SK-N-SH treated with all-trans-retinoic acid at 6 μM for 48 hours (cell line): Measurements from ENCODE around the gene COL24A1.

Experiments used
- ATAC-seq: fragments of 200-7000 bp; cut with Tn5 transposase; 3 replicates; pipeline ENCODE4 v1.9.1; 2020; ENCODE audit warnings: mild to moderate bottlenecking, moderate library complexity
- ARNTL ChIP-seq: fragments of 450-650 bp; formaldehyde crosslinking; IDR thresholded peaks from 2 replicates; pipeline ENCODE4 v1.5.0; 2020; ENCODE audit warnings: low read depth, mild to moderate bottlenecking, moderate library complexity, borderline replicate concordance
- BACH2 ChIP-seq: fragments of 250-450 bp; sonication (Bioruptor Pico); IDR thresholded peaks from 2 replicates; pipeline ENCODE4 v1.9.0; 2021; ENCODE audit warnings: mild to moderate bottlenecking, borderline replicate concordance
- CSDC2 ChIP-seq: fragments of 250-450 bp; sonication (Bioruptor Pico); IDR thresholded peaks from 2 replicates; pipeline ENCODE4 v1.5.0; 2020; ENCODE audit warnings: mild to moderate bottlenecking, moderate library complexity
- ESRRG ChIP-seq: fragments of 250-450 bp; sonication (Bioruptor Pico); IDR thresholded peaks from 2 replicates; pipeline ENCODE4 v1.6.1; 2021; ENCODE audit warnings: mild to moderate bottlenecking
- GLIS3 ChIP-seq: fragments of 250-450 bp; sonication (Bioruptor Pico); IDR thresholded peaks from 2 replicates; pipeline ENCODE4 v1.5.0; 2020; ENCODE audit warnings: mild to moderate bottlenecking, moderate library complexity
- ISL1 ChIP-seq: fragments of 250-450 bp; sonication (Bioruptor Pico); IDR thresholded peaks from 2 replicates; pipeline ENCODE4 v2.1.2; 2022; ENCODE audit warnings: mild to moderate bottlenecking, moderate library complexity
- OSR1 ChIP-seq: fragments of 250-450 bp; sonication (Bioruptor Pico); IDR thresholded peaks from 2 replicates; pipeline ENCODE4 v1.8.0; 2022; ENCODE audit warnings: moderate library complexity, mild to moderate bottlenecking, inconsistent platforms
- PPARA ChIP-seq: fragments of 250-450 bp; sonication (Bioruptor Pico); IDR thresholded peaks from 2 replicates; pipeline ENCODE4 v1.5.0; 2020; ENCODE audit warnings: mild to moderate bottlenecking, borderline replicate concordance
- RARB ChIP-seq: fragments of 250-450 bp; sonication (Bioruptor Pico); IDR thresholded peaks from 2 replicates; pipeline ENCODE4 v1.8.0; 2021; ENCODE audit warnings: mild to moderate bottlenecking, moderate library complexity
- SNAI2 ChIP-seq: fragments of 250-450 bp; sonication (Bioruptor Pico); IDR thresholded peaks from 2 replicates; pipeline ENCODE4 v1.5.0; 2020; ENCODE audit warnings: mild to moderate bottlenecking, moderate library complexity
- TCF4 ChIP-seq: fragments of 250-450 bp; sonication (Bioruptor Pico); IDR thresholded peaks from 2 replicates; pipeline ENCODE4 v1.8.0; 2021; ENCODE audit warnings: mild to moderate bottlenecking, moderate library complexity, borderline replicate concordance
- TOX ChIP-seq: fragments of 250-450 bp; sonication (Bioruptor Pico); IDR thresholded peaks from 2 replicates; pipeline ENCODE4 v1.8.0; 2021; ENCODE audit warnings: mild to moderate bottlenecking, moderate library complexity, borderline replicate concordance
- ZC3H10 ChIP-seq: fragments of 250-450 bp; sonication (Bioruptor Pico); IDR thresholded peaks from 2 replicates; pipeline ENCODE4 v1.5.1; 2021; ENCODE audit warnings: mild to moderate bottlenecking, moderate library complexity
- ZFP3 ChIP-seq: fragments of 250-450 bp; sonication (Bioruptor Pico); IDR thresholded peaks from 2 replicates; pipeline ENCODE4 v1.5.0; 2020; ENCODE audit warnings: mild to moderate bottlenecking, moderate library complexity
- ZFP30 ChIP-seq: fragments of 450-650 bp; formaldehyde crosslinking; IDR thresholded peaks from 2 replicates; pipeline ENCODE4 v1.5.0; 2022; ENCODE audit warnings: mild to moderate bottlenecking, moderate library complexity
- ZNF565 ChIP-seq: fragments of 450-650 bp; formaldehyde crosslinking; conservative IDR thresholded peaks from 2 replicates; pipeline ENCODE4 v1.5.0; 2020; ENCODE audit warnings: low read depth, mild to moderate bottlenecking, moderate library complexity
- ZNF8 ChIP-seq: fragments of 450-650 bp; formaldehyde crosslinking; IDR thresholded peaks from 2 replicates; pipeline ENCODE4 v1.5.0; 2020; ENCODE audit warnings: mild to moderate bottlenecking, moderate library complexity
- TF ChIP-seq, protein P1 (sequence below): fragments of 250-450 bp; sonication (Bioruptor Pico); IDR thresholded peaks from 2 replicates; pipeline ENCODE4 v1.8.0; 2021; ENCODE audit warnings: low read depth, mild to moderate bottlenecking, moderate library complexity, borderline replicate concordance
- TF ChIP-seq, protein P2 (sequence below): fragments of 250-450 bp; sonication (Bioruptor Pico); IDR thresholded peaks from 2 replicates; pipeline ENCODE4 v1.5.1; 2020; ENCODE audit warnings: low read depth, mild to moderate bottlenecking, moderate library complexity
- TF ChIP-seq, protein P3 (sequence below): fragments of 250-450 bp; sonication (Bioruptor Pico); IDR thresholded peaks from 2 replicates; pipeline ENCODE4 v1.5.0; 2020; ENCODE audit warnings: mild to moderate bottlenecking, moderate library complexity
- TF ChIP-seq, protein P4 (sequence below): fragments of 250-450 bp; sonication (Bioruptor Pico); IDR thresholded peaks from 2 replicates; pipeline ENCODE4 v1.8.0; 2020; ENCODE audit warnings: mild to moderate bottlenecking, moderate library complexity, borderline replicate concordance

The COL24A1 gene

DNA sequence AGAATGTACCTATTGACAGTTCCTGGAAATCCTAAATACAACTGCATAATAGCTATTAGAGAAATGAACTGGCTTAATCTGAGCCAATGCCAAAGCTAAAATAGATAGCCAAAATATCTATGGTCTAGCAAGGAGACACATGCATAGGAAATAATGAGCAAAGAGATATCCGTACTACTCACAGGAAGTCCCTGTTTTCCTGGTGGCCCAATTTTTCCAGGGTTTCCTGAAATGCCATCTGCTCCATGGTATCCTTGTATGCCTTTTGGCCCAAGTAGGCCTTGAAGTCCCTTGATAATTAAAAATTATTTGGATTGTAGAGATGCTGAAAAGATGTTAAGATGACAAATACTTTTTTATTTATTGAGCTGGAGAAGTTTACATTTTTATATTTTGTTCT, 340.0 kb downstream of the COL24A1 start:
- TF ChIP-seq, protein P1, sequence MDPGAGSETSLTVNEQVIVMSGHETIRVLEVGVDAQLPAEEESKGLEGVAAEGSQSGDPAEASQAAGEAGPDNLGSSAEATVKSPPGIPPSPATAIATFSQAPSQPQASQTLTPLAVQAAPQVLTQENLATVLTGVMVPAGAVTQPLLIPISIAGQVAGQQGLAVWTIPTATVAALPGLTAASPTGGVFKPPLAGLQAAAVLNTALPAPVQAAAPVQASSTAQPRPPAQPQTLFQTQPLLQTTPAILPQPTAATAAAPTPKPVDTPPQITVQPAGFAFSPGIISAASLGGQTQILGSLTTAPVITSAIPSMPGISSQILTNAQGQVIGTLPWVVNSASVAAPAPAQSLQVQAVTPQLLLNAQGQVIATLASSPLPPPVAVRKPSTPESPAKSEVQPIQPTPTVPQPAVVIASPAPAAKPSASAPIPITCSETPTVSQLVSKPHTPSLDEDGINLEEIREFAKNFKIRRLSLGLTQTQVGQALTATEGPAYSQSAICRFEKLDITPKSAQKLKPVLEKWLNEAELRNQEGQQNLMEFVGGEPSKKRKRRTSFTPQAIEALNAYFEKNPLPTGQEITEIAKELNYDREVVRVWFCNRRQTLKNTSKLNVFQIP = no peak

DNA sequence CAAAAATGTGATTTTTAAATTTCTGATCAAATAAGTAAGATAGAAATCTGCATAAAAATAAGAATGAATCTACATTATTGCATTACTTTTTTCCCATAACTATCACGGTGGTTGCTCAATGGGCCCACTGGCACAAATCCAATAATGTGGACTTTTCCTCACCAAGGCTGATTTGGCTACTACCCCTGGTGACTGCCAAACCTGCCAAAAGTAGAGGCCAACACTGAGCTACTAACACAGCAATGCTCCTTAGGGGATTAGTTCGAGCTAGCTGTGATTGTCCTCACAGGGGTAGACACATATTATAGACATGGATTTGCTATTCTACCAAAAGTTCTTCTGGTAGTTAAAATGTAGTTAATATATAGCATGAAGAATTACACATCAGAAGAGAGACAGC, 340.7 kb downstream of the COL24A1 start:
- no peak for ATAC-seq
- TF ChIP-seq TOX (CRISPR knock-in tag) = no peak
- TF ChIP-seq ZNF565 = no peak
- no peak for TF ChIP-seq GLIS3 (CRISPR knock-in tag)
- no peak for TF ChIP-seq SNAI2 (CRISPR knock-in tag)
- TF ChIP-seq TCF4 (CRISPR knock-in tag) = no peak
- TF ChIP-seq, protein P2, sequence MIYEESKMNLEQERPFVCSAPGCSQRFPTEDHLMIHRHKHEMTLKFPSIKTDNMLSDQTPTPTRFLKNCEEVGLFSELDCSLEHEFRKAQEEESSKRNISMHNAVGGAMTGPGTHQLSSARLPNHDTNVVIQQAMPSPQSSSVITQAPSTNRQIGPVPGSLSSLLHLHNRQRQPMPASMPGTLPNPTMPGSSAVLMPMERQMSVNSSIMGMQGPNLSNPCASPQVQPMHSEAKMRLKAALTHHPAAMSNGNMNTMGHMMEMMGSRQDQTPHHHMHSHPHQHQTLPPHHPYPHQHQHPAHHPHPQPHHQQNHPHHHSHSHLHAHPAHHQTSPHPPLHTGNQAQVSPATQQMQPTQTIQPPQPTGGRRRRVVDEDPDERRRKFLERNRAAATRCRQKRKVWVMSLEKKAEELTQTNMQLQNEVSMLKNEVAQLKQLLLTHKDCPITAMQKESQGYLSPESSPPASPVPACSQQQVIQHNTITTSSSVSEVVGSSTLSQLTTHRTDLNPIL = no peak
- TF ChIP-seq ISL1 (CRISPR knock-in tag) = no peak
- no peak for TF ChIP-seq CSDC2 (CRISPR knock-in tag)
- TF ChIP-seq, protein P3, sequence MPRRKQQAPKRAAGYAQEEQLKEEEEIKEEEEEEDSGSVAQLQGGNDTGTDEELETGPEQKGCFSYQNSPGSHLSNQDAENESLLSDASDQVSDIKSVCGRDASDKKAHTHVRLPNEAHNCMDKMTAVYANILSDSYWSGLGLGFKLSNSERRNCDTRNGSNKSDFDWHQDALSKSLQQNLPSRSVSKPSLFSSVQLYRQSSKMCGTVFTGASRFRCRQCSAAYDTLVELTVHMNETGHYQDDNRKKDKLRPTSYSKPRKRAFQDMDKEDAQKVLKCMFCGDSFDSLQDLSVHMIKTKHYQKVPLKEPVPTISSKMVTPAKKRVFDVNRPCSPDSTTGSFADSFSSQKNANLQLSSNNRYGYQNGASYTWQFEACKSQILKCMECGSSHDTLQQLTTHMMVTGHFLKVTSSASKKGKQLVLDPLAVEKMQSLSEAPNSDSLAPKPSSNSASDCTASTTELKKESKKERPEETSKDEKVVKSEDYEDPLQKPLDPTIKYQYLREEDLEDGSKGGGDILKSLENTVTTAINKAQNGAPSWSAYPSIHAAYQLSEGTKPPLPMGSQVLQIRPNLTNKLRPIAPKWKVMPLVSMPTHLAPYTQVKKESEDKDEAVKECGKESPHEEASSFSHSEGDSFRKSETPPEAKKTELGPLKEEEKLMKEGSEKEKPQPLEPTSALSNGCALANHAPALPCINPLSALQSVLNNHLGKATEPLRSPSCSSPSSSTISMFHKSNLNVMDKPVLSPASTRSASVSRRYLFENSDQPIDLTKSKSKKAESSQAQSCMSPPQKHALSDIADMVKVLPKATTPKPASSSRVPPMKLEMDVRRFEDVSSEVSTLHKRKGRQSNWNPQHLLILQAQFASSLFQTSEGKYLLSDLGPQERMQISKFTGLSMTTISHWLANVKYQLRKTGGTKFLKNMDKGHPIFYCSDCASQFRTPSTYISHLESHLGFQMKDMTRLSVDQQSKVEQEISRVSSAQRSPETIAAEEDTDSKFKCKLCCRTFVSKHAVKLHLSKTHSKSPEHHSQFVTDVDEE (CRISPR knock-in tag) = no peak
- no peak for TF ChIP-seq RARB (CRISPR knock-in tag)
- no peak for TF ChIP-seq ESRRG (CRISPR knock-in tag)
- no peak for TF ChIP-seq ZFP30 (CRISPR knock-in tag)
- no peak for TF ChIP-seq ZC3H10 (CRISPR knock-in tag)
- no peak for TF ChIP-seq ZFP3
- no peak for TF ChIP-seq ARNTL (CRISPR knock-in tag)
- TF ChIP-seq BACH2 (CRISPR knock-in tag) = no peak

More for the DNA sequence above, 340.0 kb downstream of the COL24A1 start:
- ATAC-seq = no peak

DNA sequence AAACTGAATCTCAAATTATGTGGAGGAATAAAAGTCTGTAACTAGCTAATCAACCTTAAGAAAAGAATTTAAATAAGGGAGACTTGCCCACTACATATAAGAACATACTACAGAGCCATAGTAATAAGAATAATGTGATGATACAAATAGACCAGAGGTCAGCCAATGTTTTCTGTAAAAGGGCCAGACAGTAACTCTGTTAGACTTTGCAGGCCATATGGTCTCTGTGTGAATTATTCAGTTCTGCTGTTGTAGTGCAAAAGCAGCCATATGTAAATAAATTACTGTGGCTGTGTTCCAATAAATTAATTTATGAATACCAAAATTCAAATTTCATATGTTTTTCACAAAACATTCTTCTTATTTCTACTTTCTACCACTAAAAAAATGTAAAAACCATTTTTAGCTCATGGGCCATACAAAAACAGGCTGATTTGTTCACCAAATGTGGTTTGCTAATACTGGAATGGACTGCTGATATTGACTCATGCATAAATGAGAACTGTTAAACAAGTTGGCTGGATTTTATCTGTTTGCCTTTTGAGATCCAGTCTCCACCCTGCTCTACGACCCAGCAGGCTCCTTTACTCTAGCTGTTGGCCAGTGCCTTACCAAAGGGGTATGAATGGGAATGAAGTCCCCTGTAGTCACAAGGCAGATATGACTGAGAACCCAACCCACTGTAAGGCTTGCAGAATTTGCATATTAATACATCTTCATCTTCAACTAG, 350.2 kb downstream of the COL24A1 start:
- TF ChIP-seq CSDC2 (CRISPR knock-in tag) (no peak), RARB (CRISPR knock-in tag) (no peak), OSR1 (CRISPR knock-in tag) (no peak), ZNF565 (no peak), ESRRG (CRISPR knock-in tag) (no peak), BACH2 (CRISPR knock-in tag) (no peak), ZNF8 (CRISPR knock-in tag) (no peak), ZFP3 (no peak), ZC3H10 (CRISPR knock-in tag) (no peak), GLIS3 (CRISPR knock-in tag) (no peak), PPARA (CRISPR knock-in tag) (no peak), ARNTL (CRISPR knock-in tag) (no peak), ZFP30 (CRISPR knock-in tag) (no peak)
- TF ChIP-seq, protein P4, sequence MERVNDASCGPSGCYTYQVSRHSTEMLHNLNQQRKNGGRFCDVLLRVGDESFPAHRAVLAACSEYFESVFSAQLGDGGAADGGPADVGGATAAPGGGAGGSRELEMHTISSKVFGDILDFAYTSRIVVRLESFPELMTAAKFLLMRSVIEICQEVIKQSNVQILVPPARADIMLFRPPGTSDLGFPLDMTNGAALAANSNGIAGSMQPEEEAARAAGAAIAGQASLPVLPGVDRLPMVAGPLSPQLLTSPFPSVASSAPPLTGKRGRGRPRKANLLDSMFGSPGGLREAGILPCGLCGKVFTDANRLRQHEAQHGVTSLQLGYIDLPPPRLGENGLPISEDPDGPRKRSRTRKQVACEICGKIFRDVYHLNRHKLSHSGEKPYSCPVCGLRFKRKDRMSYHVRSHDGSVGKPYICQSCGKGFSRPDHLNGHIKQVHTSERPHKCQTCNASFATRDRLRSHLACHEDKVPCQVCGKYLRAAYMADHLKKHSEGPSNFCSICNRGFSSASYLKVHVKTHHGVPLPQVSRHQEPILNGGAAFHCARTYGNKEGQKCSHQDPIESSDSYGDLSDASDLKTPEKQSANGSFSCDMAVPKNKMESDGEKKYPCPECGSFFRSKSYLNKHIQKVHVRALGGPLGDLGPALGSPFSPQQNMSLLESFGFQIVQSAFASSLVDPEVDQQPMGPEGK (CRISPR knock-in tag) = no peak
- TF ChIP-seq, protein P1 = no peak

More for the DNA sequence above, 350.2 kb downstream of the COL24A1 start:
- no peak for ATAC-seq
